NCI-H524 (cell line): ENCODE data around the gene OTOL1.

Experiments
- DNase-seq, 2 experiments: peaks; one replicate each; lab custom pipeline; 2025; lab: John Stamatoyannopoulos, UW

Gene OTOL1

DNA sequence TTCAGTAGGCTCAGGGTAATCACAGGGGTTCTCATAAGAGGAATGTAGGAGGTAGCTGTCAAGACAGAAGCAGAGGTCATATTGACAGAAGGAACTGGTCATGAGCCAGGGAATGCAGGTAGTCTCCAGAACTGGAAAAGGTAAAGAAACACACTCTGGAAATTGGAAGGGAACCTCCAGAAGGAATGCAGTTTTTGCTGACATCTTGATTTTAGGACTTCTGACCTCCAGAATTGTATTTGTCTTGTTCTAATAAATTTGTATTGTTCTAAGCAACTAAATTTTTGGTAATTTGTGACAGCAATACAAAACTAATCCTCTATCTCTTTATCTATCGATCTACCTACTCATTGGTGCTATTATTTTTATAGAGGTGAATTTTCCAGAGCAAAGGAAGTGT is 49.2 kb downstream of the OTOL1 start:
- DNase-seq, result no peak

- DNase-seq, result no peak
These were observed 51.7 kb downstream of the OTOL1 start for GRCh38 chr3:161548301-161548700.

- no peak for DNase-seq
These were observed 52.7 kb downstream of the OTOL1 start for GRCh38 chr3:161549261-161549660.

DNA sequence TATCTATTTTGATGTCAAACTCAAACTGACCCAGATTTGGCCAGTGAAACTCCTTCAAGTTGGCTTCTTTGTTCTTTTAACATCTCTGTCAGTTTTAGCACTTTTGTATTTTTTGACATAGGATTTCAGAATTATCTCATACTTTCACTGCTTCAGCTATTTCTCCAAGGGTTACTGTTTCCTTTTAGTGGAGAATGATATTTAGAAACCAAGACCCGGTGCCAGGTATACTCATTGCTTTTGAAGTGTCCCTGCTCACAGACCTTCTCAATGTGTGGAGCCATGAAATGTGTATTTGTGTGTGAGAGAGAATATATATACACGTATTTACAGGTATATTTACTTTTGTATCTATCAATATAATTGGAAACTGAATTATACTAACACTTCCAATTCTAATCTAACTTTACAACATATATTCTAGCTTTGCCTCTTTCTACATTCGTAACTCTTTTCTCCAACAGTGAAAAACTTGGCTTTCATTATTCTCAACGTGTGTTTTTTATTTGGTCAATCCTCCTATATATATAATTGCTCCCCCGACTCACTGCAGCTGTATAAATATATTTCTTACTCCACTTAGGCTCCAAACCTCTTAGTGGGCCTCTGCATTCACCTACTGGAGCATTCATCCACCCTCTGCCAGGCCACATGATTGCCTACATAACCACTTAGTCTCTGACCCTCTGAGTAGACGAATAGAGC is 54.0 kb downstream of the OTOL1 start:
- DNase-seq, result no peak

DNA sequence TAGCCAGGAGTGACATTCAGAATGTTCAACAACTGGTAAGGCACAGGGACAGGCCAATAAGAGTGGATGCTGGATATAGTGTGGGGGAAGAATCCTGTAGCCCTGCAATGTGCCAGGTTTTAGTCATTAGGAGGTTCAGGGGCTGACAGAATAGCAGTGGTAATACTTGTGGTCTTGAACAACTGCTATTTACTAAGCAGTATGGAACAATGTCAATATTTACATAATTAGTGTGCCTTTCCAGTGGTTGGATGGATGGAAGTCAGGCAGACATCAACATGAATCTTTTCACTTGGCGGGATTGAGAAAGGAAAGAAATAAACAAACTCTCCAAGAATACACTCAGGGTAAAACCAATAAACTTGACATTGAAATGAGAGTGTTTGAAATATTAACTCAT is 55.1 kb downstream of the OTOL1 start:
- DNase-seq, result no peak

DNA sequence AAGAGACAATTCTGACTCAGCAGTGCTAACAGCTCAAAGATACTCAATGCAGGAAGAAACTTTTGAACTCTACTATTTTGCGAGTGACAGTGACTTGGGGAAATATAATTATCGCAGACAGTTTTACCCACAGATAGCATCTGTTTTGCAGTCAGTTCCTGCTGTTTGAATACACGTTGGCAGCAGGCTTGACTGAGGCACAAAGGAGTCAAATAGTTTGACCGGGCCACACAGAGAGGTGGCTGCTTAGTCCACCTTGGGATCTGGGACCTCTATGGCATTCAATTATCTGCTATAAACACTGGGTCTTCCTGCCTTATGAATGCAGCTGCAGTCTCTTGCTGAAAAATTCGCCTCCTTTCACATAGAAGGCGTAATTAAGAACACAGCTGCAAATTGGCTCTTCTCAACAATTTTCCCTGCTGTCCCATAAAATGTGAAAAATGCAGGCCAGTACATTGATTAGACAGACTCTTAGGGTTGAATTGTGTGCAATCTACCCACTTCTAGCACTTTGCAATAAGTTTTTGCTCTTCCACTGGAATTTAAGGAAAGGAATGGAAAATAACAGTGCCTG is 56.5 kb downstream of the OTOL1 start:
- no peak for DNase-seq
